Skin epidermis (tissue), 12 donors: Measurements from ENCODE around the gene SH2D7.

Source experiments
- H3K27ac ChIP-seq, 21 experiments: fragments of 200-600 bp; sonication (generic) in 11 of 21; one replicate each; pipeline ENCODE4 v1.5.0; 2020; ENCODE audit warnings: mild to moderate bottlenecking in 3 of 21, inconsistent platforms in 2 of 21, moderate library complexity in 2 of 21
- H3K4me3 ChIP-seq, 7 experiments: fragments of 200-600 bp; sonication (generic) in 2 of 7; one replicate each; pipeline ENCODE4 v1.5.0; 2020; ENCODE audit warnings: inconsistent platforms in 2 of 7, mild to moderate bottlenecking in 2 of 7, moderate library complexity in 1 of 7

SH2D7 gene

GRCh38 chr15:78075490-78076230 lies 16.7 kb upstream of the SH2D7 start:
- Histone ChIP-seq H3K4me3 (peak overlapping the region; percentile 58 to 94 (median 72)), H3K27ac (peak overlapping the region in 19 of 21 experiments; percentile 77 to 98 (median 90))

- Histone ChIP-seq H3K4me3 (peak overlapping the region; percentile 58 to 94 (median 72)), H3K27ac (peak overlapping the region; percentile 62 to 98 (median 90))
Measured at GRCh38 chr15:78076231-78077052, 15.9 kb upstream of the SH2D7 start.

DNA sequence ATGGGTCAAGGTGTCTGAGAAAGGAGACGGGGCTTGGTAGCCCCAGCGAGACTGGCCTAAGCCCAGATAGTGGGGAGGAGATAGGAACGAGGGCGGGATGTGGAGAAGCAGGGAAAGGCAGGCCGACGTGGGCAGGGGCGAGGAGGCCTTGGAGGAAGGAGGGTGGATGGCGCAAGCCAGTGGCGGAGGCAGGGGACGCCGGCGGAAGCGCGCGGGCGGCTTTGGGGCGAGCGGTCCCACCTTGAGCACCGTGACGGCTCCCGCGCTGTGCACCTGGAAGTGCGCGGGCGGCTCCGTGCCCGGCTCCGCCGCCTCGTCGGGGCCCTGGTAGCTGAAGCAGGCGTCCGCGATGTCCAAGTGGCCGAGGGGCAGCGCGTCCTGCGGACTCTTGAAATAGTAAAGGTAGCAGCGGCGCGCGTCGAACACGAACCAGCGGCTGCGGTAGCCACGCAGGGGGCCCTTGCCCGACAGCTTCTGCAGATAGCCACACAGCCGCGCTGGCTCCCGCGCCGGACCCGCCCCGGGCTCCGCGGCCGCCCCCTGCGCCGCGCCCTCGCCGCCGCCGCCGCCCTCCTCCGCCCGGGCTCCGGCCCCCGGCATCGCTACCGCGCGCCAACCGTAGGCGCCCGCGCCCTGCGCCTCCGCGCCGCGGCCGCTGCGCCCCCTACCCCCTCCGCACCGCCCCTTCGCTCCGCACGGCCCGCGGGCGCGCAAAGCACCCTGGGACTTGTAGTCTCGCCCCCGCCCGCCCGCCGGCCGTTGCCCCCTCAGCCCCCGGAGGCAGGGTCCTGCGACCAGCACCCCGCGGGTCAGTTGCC lies 15.1 kb upstream of the SH2D7 start, which contains the start of gene TBC1D2B:
Gene TBC1D2B, minus strand, starts transcription at position 659 of the 818 bp plus-strand sequence. Its CDS starts 59 bp downstream, at position 600.
- peak within 1 kb of the TSS; percentile 62 to 98 (median 90) for H3K27ac ChIP-seq
- peak within 1 kb of the TSS; percentile 58 to 94 (median 72) for H3K4me3 ChIP-seq

- Histone ChIP-seq H3K27ac (peak overlapping the region in 17 of 21 experiments; percentile 30 to 98 (median 87)), H3K4me3 (peak overlapping the region; percentile 58 to 94 (median 72))
Measured at GRCh38 chr15:78077871-78078210, 14.5 kb upstream of the SH2D7 start.

DNA sequence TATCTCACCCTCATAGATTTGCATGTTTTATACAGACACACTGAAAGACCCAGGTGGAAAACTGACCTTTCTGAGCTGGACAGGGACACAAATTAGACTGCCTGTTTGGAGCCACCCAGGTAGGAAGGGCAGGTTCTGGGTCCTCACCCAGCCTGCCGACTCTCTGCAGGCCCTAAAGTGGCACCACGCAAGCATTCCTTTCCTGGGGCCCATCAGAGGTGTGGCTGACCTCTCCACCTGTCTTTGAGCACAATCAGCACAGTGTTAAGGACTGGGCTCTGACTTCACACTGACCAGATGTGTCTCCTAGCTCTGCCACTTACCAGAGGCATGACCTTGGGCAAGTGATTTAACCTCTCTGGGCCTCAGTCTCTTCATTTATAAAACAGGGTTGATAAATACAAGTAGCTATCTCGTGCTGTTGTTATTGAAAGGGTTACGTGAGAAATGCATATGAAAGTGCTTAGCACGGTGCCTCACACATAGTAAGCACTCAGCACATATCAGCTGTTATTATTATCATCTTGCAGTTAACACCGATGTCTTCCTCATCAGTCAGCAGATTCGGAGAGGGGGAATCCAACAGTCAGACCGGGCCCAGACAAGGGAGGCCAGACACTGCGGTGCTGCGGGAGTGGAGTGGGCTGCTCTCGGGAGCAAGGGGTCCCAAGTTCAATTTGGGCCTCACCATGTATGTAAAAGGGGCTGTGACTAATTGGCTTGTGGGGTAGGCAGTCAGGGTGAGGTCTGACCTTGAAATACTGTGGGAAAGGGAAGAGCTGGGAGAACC lies 12.9 kb upstream of the SH2D7 start:
- peak overlapping the region in 1 of 21 experiments; percentile 16 for H3K27ac ChIP-seq

GRCh38 chr15:78080088-78080460 lies 12.3 kb upstream of the SH2D7 start:
- no peak overlapping the region for H3K4me3 ChIP-seq
- H3K27ac ChIP-seq: no peak overlapping the region

More for the DNA sequence above, 12.9 kb upstream of the SH2D7 start:
- H3K4me3 ChIP-seq: no peak overlapping the region

DNA sequence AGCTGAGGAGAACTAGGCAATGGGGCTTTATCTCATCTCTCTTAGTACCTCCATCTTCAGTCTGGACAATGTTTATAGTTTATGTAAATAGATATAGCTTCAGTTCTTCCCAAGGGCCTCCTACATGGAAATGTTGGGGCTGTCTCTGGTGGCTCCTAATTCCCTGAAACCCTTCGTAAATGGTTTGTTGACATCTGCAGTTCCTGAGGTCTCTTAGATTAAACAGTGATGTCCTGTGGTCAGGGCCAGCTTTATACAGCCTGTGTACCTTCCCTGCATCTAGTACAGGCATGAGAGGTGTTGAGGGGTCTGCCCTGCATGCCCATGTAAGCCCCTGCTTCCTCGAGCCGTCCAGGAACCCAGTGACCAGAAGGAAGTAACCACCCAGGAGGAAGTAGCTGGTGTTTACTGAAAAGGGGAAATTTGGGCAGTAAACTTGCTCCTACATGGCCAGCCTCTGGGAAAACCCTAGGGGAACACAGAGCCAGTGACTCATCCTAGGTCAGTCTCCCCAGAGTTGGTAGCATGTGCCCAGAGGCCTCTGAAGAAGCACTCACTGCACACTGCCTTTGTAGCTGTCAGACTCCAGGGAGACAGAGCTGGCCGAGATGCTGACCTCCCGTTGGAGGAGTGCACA lies 10.1 kb upstream of the SH2D7 start:
- Histone ChIP-seq H3K27ac (peak overlapping the region in 8 of 21 experiments; percentile 2 to 60 (median 38)), H3K4me3 (no peak overlapping the region)

- Histone ChIP-seq H3K27ac (peak overlapping the region in 5 of 21 experiments; percentile 2 to 49 (median 14)), H3K4me3 (no peak overlapping the region)
Measured at GRCh38 chr15:78082743-78083110, 9.6 kb upstream of the SH2D7 start.

DNA sequence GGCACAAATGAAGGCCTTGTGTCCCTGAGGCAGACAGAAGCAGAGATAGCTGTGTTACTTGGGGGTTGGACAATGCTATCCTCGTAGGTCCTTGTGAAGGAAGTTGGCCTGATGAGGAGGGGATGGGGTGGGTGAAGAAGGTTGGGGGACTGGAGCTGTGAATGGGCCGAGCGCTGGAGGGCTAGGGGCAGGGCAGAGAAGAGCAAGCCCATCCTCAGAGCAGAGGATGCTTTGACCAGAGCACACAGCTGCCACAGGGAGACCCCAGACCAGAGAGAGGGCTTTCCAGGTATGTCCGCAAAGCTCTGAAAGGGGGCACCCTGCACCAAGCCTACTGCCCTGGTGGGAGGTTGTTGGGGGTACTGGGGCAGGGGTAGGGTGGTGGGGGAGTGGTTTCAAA lies 9.2 kb upstream of the SH2D7 start:
- no peak overlapping the region for H3K4me3 ChIP-seq
- peak overlapping the region in 4 of 21 experiments; percentile 11 to 49 (median 26) for H3K27ac ChIP-seq

GRCh38 chr15:78083687-78084448 lies 8.5 kb upstream of the SH2D7 start:
- Histone ChIP-seq H3K4me3 (no peak overlapping the region), H3K27ac (peak overlapping the region in 1 of 21 experiments; percentile 27)

DNA sequence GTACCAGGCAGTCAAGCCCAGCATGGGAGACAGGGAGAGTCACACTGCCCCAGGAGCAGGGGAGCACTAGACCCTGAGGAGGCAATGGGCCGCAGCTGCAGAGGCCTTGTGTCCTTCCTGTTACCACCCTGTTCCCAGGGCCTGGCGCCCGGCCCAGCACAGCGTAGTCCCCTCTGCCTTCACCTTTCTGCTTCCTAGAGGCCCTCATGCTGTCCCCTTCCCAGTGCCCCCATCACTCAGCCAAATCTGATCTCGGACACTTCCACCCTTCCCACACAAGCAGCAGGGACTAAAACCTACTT lies 8.0 kb upstream of the SH2D7 start:
- H3K4me3 ChIP-seq: no peak overlapping the region
- peak overlapping the region in 1 of 21 experiments; percentile 27 for H3K27ac ChIP-seq

GRCh38 chr15:78085928-78086327 lies 6.4 kb upstream of the SH2D7 start:
- Histone ChIP-seq H3K27ac (no peak overlapping the region), H3K4me3 (no peak overlapping the region)

DNA sequence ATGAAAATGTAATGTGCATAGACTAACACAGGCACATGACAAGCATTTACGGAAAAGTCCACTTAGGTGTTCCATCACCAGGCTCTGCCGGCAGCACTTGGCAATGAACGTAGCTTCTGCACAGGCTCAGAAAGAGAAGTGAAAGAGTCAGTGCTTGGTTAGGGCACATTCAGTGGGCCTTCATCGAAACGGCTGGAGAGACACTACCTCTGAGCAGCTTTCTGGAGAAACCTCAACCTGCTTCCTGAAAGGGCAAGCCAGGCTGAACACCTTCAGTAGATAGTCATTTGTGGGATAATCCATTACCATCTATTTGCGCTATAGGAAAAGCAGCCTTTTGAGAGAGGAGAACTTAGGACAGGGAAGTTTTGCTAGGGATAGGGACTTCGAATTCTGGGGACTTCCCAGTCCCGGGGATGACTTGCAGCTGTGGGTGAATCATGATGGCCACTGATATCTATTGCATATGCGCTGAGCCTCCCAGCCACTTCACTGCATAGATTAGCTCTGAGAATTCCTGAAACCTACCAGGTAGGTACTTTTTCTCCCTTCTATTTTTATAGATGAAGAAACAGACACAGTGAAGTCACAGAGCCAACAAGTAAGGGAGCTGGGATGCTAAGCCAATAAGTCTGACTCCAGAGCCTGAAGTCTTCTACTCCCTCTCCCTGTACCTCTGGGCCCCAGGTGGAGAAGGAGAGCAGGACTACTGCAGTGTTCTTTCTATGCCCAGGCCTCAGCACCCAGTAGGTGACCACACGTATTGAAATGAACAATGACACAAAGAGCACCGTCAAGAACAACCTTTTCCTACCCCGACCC lies 4.2 kb upstream of the SH2D7 start:
- H3K27ac ChIP-seq: peak overlapping the region in 4 of 21 experiments; percentile 7 to 39 (median 24)
- no peak overlapping the region for H3K4me3 ChIP-seq

- no peak overlapping the region for H3K4me3 ChIP-seq
- peak overlapping the region in 3 of 21 experiments; percentile 7 to 38 (median 9) for H3K27ac ChIP-seq
Measured at GRCh38 chr15:78088773-78089080, 3.6 kb upstream of the SH2D7 start.

DNA sequence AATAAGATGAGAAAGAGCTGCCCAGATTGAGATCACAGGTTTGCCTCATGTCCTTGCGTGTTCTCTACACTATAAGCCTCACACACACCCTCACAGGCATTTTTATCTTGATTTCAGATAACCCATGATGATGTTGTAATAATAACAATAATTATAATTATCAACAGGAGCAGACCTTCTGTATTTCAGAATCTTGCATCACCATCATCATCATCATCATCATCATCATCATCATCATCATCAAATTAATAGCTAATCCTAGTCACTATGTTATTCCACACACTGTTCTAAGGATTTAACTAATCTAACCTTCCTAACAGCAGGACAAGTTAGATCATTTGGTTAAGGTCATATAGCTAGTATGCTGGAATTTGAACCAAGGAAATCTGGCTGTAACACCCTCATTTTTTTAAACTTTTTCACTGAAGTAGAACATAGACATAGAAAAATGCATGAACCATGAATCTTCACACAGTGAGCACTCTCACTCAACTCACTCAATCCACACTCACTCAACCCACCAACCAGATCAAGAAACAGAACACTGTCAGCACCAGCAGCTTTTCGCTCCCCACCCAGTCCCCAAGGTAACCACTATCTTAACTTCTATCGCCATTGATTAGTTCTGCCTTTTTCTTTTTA lies 1.8 kb upstream of the SH2D7 start:
- Histone ChIP-seq H3K27ac (no peak overlapping the region), H3K4me3 (no peak overlapping the region)

GRCh38 chr15:78093242-78094020 lies 1.1 kb downstream of the SH2D7 start:
- H3K27ac ChIP-seq: no peak overlapping the region

More at GRCh38 chr15:78093242-78094020, 1.1 kb downstream of the SH2D7 start:
- H3K4me3 ChIP-seq: no peak overlapping the region
